Stimulated activated CD4-positive, alpha-beta T cell treated with anti-CD3 and anti-CD28 coated beads, Interleukin-4, amount 100 ng/mL, for 24 hours (primary cell): ENCODE data around the gene ADAMTS4.

Experiments
- DNase-seq: peaks from one replicate; pipeline ENCODE4 v3.0.0-alpha.2; 2020

Gene ADAMTS4

DNA sequence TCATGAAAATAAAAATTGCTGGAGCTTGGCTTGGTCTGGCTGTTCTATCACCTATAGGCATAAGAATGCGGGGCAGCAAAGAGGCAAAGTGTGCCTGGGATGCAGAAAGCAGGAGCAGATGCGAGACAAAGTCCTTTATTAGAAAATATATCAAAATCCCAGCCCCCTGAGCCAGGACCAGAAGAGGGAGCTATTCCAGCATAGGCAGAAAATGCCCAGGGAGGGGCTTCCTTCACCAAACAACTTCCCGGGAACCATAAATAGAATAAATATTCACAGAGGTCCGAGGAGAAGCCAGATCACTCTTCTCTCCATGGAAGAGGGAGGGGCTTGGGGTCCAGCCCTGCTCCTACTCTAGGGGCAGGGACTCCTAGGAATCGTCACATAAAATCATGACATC lies 27.7 kb downstream of the ADAMTS4 start:
- DNase-seq = no peak

DNA sequence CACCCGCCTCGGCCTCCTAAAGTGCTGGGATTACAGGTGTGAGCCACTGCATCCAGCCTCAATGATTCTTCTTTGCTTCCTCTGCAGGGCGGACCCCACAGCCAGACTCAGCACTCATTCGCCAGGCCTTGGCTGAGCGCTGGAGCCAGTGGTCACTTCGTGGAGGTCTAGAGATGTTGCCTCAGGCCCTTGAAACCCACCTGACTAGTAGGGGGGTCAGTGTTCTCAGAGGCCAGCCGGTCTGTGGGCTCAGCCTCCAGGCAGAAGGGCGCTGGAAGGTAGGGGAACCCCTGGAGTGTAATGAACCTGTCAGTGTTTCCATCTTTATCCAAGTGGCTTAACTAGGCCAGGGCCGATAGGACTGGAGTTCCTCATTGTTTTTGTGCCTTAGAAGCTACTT lies 29.9 kb downstream of the ADAMTS4 start:
- no peak for DNase-seq

DNA sequence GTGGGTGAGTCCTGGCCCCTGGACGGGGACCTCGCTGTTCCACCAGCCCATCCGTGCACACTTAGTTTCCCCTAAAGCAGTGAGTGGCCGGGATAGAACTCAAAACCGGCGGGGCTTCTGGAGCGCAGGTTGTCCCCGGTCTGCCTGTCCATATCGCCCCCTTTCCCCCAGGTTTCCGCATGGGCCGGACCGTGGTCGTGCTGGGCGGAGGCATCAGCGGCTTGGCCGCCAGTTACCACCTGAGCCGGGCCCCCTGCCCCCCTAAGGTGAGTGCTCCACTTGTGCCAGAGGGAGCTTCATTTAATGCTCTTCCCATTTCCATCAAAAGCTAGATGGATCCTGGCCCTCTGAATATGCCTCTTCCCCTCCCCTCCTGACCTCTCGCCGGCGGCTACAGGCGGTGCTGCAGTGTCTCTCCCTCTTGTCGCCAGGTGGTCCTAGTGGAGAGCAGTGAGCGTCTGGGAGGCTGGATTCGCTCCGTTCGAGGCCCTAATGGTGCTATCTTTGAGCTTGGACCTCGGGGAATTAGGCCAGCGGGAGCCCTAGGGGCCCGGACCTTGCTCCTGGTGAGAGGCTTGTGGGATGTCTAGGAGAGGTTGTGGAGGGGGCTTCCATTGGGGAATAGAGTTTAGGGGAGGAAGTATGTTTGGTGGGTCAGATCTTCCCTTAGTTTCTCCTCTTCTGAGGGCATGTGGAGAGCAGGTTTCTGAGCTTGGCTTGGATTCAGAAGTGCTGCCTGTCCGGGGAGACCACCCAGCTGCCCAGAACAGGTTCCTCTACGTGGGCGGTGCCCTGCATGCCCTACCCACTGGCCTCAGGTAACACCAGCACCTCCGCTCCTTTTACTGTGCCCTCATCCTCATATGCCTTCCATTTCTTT lies 31.9 kb downstream of the ADAMTS4 start:
- DNase-seq = no peak

DNA sequence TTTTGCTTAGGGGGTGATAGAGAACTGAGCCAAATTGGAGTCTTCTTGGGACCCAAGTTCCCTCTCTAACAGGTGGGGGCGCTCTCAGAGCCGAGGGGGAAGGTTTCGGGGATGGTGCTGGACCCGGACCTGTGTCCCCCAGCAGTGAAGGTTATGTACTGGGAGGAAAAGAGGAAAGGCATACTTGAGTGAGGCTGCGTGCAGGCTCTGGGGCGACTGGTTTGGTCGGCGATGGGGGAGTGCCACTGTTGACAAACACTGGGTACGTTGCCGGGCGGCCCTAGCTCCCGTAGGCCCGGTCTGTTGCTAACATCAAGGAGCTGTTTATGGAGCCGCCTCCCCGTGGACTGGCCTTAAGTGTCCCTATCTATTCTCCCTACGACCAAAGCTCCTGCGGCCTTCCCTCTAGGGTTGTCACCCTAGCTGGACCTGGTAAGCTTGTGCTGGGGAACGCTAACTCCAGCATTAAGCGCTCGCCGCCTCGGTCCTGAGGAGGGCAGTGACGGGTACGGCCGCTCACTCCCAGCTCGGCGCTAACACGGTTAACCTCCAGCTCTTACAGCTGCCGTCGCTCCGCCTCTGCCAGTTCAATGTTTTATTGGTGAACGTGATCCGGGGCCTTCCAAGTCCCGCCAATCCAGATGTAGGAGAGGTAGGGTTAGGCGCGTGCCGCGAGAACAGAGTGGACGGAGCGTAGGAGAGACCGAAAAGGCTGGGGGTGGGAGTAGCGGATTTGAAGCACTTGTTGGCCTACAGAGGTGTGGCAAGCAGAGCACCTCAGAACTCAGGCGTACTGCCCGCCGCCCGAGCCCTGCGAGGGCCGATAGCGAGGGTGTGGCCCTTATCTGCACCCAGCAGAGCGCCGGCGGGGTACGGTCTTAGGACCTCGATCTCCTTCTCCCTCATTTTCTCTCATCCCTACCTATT lies 32.8 kb downstream of the ADAMTS4 start, which contains the start of gene PPOX:
Gene PPOX (plus strand): TSS at position 685 of the 927 bp plus-strand sequence. CDS start 422 bp downstream, outside the sequence.
- peak; percentile 94 for DNase-seq

DNA sequence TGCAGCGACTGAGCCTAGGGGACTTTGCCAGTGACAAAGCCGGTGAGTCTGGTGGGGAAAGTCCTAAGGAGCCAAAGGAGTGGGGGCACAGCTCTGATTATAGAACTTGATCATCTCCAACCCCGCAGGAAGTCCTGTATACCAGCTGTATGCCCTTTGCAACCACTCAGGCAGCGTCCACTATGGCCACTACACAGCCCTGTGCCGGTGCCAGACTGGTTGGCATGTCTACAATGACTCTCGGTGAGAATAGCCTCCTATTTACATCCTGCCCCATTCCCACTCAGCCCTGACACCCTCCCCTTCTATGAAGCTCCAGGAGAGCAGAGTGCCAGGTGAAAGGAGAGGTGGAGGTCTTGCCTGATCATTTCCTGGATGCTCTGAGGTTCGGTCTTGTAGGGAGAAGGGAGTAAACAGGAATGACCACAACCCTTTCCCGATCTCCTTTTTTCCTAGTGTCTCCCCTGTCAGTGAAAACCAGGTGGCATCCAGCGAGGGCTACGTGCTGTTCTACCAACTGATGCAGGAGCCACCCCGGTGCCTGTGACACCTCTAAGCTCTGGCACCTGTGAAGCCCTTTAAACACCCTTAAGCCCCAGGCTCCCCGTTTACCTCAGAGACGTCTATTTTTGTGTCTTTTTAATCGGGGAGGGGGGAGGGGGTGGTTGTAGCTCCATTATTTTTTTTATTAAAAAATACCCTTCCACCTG lies 33.8 kb downstream of the ADAMTS4 start:
- no peak for DNase-seq

DNA sequence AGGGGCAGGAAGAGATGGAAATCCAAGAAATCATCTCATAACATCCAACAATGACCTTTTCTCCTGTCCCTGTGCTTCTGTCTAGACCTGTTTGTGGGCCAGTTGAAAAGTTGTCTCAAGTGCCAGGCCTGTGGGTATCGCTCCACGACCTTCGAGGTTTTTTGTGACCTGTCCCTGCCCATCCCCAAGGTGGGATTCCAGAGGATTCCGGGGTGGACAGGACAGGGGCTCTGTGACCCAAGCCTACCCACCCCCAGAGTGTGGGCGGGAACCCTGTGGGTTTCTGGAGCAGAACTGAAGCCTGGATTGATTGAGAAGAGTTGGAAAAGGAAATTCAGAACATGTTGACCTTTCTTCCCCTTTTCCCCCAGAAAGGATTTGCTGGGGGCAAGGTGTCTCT lies 35.1 kb downstream of the ADAMTS4 start:
- no peak for DNase-seq

DNA sequence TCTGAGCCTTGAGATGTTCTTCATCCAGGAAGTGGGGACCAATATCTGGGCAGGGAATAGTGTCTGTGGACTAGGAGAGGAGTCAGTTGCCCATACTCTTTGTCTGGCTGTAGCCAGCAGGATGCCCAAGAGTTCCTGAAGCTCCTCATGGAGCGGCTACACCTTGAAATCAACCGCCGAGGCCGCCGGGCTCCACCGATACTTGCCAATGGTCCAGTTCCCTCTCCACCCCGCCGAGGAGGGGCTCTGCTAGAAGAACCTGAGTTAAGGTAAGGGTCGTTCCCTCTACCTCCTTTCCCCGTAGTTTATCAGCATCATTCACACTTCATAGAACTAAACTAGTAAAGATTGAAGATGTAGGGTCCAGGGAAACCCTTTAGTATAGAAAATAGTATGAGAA lies 36.0 kb downstream of the ADAMTS4 start:
- DNase-seq = no peak

DNA sequence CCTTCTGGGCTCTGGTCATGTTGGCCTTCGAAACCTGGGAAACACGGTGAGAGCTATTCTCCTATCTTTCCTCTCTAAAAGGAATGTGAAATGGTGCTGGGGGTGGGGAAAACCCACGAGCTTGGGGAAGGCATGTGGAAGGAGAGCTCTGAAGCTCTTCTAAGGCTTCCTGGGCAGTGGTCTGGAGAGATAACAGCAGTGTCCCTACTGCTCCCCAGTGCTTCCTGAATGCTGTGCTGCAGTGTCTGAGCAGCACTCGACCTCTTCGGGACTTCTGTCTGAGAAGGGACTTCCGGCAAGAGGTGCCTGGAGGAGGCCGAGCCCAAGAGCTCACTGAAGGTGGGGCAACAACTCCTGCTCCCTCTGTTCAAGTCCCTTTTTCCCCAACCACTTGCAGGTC lies 36.8 kb downstream of the ADAMTS4 start:
- no peak for DNase-seq

DNA sequence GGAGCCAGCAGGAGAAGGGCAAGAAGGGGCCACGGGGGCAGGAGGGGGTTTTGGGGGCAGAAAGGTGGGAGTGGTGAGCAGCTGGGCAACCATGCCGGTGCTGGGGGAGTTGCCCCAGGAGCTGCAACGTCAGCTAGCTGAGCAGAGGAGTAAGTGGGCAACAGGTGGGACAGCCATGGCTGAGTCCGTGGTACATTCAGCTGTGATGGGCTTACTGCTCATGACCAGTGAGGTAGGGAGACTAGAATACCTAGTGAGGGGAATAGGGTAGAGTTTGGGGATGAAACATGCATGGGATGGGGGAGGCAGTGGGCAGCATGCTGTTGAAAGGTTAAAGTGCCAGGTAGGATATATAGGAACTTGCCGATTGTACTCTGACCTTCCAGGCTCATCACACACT lies 37.2 kb downstream of the ADAMTS4 start:
- no peak for DNase-seq

DNA sequence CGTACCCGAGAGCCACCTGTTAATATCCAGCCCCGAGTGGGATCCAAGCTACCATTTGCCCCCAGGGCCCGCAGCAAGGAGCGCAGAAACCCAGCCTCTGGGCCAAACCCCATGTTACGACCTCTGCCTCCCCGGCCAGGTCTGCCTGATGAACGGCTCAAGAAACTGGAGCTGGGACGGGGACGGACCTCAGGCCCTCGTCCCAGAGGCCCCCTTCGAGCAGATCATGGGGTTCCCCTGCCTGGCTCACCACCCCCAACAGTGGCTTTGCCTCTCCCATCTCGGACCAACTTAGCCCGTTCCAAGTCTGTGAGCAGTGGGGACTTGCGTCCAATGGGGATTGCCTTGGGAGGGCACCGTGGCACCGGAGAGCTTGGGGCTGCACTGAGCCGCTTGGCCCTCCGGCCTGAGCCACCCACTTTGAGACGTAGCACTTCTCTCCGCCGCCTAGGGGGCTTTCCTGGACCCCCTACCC lies 38.1 kb downstream of the ADAMTS4 start:
- no peak for DNase-seq

DNA sequence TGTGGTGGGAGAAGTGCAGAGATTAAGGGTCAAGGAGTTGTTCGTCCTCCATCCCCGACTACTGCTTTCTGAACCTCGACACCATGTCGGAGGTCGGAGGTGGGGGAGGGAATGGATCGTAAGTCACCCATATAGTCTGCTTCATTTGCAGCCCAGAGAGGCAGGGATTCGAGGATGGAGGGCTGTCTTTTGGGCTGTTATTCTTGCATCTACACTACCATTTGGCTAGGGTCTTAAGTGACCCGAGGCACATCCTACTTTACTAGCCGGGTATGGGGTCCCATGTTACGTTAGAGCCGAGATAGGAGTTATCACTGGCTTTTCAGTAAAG lies 39.0 kb downstream of the ADAMTS4 start:
- DNase-seq = no peak

DNA sequence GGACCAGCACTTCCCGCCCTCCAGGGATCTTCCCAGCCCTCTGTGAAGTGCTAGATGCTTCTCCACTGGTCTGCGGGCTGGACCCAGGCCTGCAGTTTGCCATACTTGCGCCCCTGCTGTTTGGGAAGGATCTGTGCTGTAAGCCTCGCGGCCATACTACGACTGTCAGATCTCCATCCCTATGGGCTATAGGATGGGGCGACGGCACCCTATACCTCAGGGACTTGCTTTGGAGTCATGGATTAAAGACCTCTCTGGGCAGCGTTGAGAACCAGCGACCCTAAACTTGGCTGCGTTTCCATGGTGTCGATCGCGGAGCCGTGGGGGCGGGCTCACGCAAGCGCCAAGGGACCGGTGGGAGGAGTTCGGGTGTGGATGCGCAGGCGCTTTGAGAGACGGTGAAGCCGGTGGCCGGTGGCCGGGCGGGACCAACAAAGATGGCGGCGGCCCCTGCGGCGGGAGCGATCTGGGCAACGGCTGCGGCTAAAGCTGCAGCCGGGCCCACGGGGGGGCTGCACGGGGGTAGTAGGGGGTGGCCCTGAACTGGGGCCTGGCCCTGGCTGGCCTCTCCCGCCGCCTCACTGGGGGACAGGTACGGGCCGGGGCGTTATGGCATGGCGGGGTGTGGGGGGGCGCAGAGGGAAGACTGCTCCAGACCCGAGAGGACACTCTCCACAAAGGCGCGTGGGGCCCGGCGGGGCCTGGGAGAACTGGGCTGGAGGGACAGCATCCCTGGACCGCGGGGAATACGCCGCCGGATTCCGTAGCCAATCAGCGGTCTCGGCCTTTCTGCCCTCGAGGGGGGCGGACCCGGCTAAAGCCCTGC lies 39.6 kb downstream of the ADAMTS4 start, which contains the start of gene USP21:
Gene USP21 (plus strand): TSS at position 414 of the 826 bp plus-strand sequence. CDS start 1,141 bp downstream, outside the sequence.
- peak; percentile 94 for DNase-seq

DNA sequence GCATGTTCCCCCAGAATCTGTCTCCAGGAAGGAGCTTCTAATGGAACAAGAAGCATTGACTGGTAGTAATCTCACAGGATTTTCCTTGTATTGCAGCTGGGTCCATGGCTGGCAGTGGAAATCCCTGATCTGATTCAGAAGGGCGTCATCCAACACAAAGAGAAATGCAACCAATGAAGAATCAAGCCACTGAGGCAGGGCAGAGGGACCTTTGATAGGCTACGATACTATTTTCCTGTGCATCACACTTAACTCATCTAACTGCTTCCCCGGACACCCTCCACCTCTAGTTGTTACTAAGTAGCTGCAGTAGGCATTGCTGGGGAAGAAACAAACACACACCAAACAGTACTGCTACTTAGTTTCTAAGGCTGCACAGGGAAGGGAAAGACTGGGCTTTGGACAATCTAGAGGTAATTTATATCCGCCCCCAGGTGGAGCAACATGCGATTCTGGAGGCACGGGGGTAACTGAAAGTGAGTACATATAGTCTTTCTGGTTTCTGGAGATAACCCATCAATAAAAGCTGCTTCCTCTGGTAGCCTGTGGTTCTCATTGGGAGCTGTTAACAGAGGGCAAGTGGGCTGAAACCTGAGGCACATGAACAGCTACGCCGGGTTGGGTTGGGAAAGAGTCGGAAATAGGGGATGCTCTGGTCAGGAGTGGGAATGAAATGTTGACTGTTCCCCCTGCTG lies 40.4 kb downstream of the ADAMTS4 start:
- no peak for DNase-seq

DNA sequence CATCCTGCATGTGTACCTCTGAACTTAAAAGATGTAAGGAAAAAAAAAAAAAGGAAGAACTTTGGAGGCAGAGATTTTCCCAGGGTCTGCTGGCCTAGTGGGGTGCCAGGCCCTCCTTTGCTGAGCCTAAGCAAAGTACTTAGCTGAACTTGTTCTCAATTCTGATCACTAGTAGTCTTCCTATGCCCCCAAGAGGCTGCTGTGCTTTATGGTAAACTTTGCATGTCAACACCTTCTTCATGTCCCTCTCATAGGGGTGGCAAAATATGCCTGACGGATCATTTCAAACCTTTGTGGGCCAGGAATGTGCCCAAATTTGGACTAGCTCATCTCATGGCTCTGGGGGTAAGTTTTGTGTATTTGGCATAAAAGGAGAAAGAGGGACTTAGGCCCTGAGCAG lies 41.0 kb downstream of the ADAMTS4 start:
- no peak for DNase-seq

DNA sequence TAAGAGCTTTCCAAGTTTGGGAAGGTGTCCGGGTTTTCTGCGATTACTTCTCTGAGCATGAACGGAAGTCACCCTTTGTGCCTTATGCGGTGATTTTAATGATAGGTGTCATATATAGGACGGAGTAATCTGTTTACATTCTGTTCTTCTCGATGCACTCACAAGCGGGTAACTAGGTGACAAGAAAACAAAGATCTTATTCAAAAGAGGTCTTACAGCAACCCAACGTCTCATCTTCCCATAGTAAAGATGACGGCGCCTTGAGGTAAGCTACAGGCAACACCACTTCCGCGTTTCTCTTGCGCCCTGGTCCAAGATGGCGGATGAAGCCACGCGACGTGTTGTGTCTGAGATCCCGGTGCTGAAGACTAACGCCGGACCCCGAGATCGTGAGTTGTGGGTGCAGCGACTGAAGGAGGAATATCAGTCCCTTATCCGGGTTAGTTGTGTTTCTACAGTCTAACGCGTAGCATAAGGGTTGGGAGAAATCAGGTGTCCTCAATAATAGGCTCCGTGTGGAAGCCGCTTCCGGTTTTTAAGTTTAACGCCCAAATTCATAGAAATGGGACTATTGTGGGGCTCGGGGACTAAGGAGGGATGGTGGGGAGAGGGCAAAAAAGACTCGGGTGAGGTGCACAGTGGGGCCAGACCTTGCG lies 45.0 kb downstream of the ADAMTS4 start, which contains the start of gene UFC1:
Gene UFC1 (plus strand): TSS at position 297 of the 656 bp plus-strand sequence. CDS start 20 bp downstream, at position 317.
- peak; percentile 85 for DNase-seq

DNA sequence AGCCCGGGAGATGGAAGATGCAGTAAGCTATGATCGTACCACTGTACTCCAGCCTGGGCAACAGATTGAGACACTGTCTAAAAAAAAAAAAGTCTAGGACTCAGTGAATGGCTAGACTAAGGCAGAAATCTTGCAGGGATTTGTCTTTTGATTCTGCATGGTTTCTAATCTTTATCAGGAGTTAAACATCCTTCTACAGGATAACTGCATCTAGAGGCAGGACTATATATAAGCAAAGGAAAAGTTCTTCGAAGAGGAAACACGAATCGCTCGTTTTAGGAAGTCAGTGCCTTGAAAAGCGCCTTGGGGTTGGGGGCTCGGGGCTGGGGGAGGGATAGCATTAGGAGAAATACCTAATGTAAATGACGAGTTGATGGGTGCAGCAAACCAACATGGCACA lies 45.7 kb downstream of the ADAMTS4 start:
- DNase-seq = no peak

DNA sequence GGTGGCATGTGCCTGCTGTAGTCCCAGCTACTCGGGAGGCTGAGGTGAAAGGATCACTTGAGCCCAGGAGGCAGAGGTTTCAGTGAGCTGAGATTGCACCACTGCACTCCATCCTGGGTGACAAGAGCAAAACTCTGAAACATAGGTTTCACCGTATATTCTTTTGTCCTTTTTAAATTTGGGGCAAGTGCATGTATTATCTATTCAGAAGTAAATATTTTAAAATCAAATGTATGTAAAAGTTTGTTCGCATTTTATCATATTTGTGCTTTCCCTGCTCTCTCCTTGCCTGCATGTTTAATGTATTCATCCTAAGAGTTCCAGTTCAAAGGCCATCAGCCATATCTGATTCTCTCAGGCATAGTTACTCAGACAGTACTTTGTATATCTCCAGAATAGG lies 53.0 kb downstream of the ADAMTS4 start:
- no peak for DNase-seq

DNA sequence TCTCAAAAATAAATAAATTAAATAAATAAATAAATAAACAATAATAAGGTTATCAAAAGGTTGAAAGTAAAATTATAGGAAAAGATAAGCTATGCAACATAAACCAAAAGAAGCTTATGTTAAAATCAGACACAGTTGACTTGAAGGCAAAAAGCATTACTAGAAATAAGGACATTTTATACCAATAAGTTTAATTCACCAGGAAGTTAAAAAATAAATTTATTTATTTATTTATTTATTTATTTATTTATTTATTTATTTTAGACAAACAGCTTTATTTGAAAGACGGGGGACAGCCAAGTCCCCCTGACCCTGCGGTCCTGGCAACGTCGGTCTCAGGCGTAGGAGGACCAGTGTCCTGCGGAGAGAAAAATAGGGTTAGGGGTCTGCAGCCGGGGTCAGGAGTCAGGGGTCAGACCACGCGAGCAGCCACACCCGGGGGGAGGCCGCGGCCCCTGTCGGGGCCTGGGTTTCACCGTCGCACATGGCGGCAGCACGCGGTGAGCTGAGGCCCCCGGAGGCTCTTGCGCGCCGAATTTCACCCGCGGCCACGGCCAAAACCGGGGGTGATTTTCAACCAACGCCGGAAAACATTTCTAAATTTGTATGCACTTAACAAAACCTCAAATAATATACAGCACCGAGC lies 58.0 kb downstream of the ADAMTS4 start:
- DNase-seq = no peak

DNA sequence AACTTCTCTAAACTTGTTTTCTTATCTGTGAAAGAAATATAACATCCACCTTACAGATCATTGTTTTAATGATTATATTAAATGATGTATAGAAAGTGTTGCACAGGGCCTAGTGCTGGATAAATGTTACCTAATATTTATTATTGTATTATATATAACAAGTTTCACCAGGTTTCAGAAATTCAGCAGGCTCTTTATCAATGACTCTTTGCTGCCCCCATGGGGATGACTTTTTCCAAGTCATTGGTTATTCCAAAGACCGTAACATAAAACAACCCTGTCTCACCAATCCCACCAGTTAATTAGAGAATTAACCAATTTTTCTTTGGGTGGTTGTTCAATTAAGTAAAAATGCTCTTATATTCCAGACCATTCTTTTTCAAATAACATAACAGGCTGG lies 59.1 kb downstream of the ADAMTS4 start:
- DNase-seq = peak; percentile 54

DNA sequence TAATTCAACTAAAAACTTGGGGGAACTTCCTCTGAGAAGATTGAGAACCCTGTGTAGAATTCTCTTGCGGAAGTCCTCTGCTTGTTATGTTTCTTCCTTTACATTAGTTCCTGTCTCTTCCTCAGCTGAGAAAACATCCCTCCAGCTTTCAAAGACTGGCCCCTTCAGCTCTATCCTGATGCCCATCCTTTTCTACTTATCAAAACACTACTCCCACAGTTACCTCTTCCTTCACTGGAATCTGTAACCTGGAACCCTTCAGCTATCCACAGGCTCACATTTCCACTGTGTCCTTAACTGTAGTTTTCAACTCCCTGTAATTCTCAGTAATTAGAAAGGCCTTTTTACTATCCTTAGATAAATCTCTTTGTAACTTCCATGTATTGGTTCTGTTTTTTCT lies 60.4 kb downstream of the ADAMTS4 start:
- DNase-seq = no peak
